H1 (cell line): Measurements from ENCODE around the gene ZFAND3. TPM values are rescaled to one million over a fixed set of nuclear protein-coding genes. Genes with fewer than 3 reads are reported as not detected.

Experiments
- CTCF ChIA-PET: fragments of 300-600 bp; sonication (Branson Sonifier 250); formaldehyde crosslinking; loops from one replicate; lab custom pipeline; 2021; ENCODE audit not compliant: partially characterized antibody; lab: Charles Lee
- POLR2A ChIA-PET: fragments of 300-600 bp; sonication (Branson Sonifier 250); formaldehyde crosslinking; loops from one replicate; lab custom pipeline; 2021; ENCODE audit warnings: inconsistent platforms; ENCODE audit not compliant: partially characterized antibody; lab: Charles Lee
- DNase-seq, 2 experiments: peaks; one replicate each; pipeline versions ENCODE4 v3.0.0 to v3.0.0-alpha.2; 2010 to 2022; ENCODE audit warnings: low spot score in 2 of 2, low read depth in 1 of 2, mixed read lengths in 1 of 2
- FAIRE-seq: peaks from 2 replicates; lab custom pipeline; 2011; peaks lifted over from hg19 to GRCh38; lab: Jason Lieb, UNC
- H2AFZ ChIP-seq: 2 replicates; pipeline ENCODE4 v1.8.1; 2012; ENCODE audit warnings: low read length, inconsistent platforms
- H2AK5ac ChIP-seq: 2 replicates; pipeline ENCODE4 v1.6.1; 2013; ENCODE audit warnings: low read depth, low read length
- H2BK120ac ChIP-seq: replicated peaks from 2 replicates; pipeline ENCODE3; 2013; ENCODE audit warnings: low read depth, low read length, inconsistent platforms
- H2BK12ac ChIP-seq: 2 replicates; pipeline ENCODE4 v1.6.1; 2013; ENCODE audit warnings: low read depth, low read length
- H2BK15ac ChIP-seq: 2 replicates; pipeline ENCODE4 v1.6.1; 2013; ENCODE audit warnings: low read length
- H2BK20ac ChIP-seq: 2 replicates; pipeline ENCODE4 v1.6.1; 2013; ENCODE audit warnings: low read length
- H2BK5ac ChIP-seq: 2 replicates; pipeline ENCODE4 v1.6.1; 2013; ENCODE audit warnings: low read depth, low read length
- H3K14ac ChIP-seq: 2 replicates; pipeline ENCODE4 v1.6.1; 2013; ENCODE audit warnings: inconsistent platforms; ENCODE audit not compliant: insufficient read length
- H3K18ac ChIP-seq: 2 replicates; pipeline ENCODE4 v1.6.1; 2013; ENCODE audit warnings: low read length; ENCODE audit errors: extremely low read depth
- H3K23ac ChIP-seq: 2 replicates; pipeline ENCODE4 v1.6.1; 2013; ENCODE audit warnings: inconsistent platforms; ENCODE audit not compliant: insufficient read length
- H3K23me2 ChIP-seq: 2 replicates; pipeline ENCODE4 v1.6.1; 2013; ENCODE audit warnings: low read depth, low read length
- H3K27ac ChIP-seq: 2 replicates; pipeline ENCODE4 v1.6.1; 2011; ENCODE audit warnings: low read depth, low read length, inconsistent platforms
- H3K27me3 ChIP-seq, 4 experiments: replicated peaks in 1 of 4; 1 replicate in 1 of 4; 2 replicates in 3 of 4; pipeline versions ENCODE4 v1.6.1 to v1.8.1; 2011 to 2013; ENCODE audit warnings: low read length in 3 of 4, mild to moderate bottlenecking in 3 of 4, inconsistent platforms in 2 of 4, mixed read lengths in 2 of 4, moderate library complexity in 1 of 4; ENCODE audit not compliant: control insufficient read depth in 3 of 4, insufficient read depth in 3 of 4; ENCODE audit errors: extremely low read depth in 1 of 4
- H3K36me3 ChIP-seq, 4 experiments: 2 replicates each; pipeline versions ENCODE4 v1.6.1 to v1.8.1; 2011 to 2013; ENCODE audit warnings: mild to moderate bottlenecking in 4 of 4, low read length in 3 of 4, moderate library complexity in 2 of 4, control low read depth in 1 of 4, inconsistent platforms in 1 of 4; ENCODE audit not compliant: insufficient read depth in 4 of 4, control insufficient read depth in 2 of 4
- H3K4ac ChIP-seq: replicated peaks from 2 replicates; pipeline ENCODE3; 2013; ENCODE audit warnings: low read length, low read depth, mixed read lengths, inconsistent platforms; ENCODE audit not compliant: insufficient read length
- H3K4me1 ChIP-seq, 4 experiments: replicated peaks in 1 of 4; 1 replicate in 1 of 4; 2 replicates in 3 of 4; pipeline versions ENCODE4 v1.6.1 to v1.8.1; 2011 to 2013; ENCODE audit warnings: low read length in 3 of 4, inconsistent platforms in 2 of 4, mixed read lengths in 1 of 4; ENCODE audit not compliant: insufficient read depth in 4 of 4, control insufficient read depth in 3 of 4
- H3K4me2 ChIP-seq, 2 experiments: 2 replicates each; pipeline versions ENCODE4 v1.6.1 to v1.8.1; 2011 to 2013; ENCODE audit warnings: low read depth in 2 of 2, low read length in 2 of 2, control low read depth in 1 of 2, inconsistent platforms in 1 of 2, mild to moderate bottlenecking in 1 of 2; ENCODE audit not compliant: insufficient read depth in 1 of 2
- H3K4me3 ChIP-seq, 4 experiments: fragments of 200-600, 300-600 bp in 1 of 4; sonication (generic), shearing (Covaris generic), sonication (Bioruptor Twin) in 1 of 4; 2 replicates each; pipeline versions ENCODE4 v1.5.1 to v1.8.1; 2011 to 2016; ENCODE audit warnings: low read length in 4 of 4, low read depth in 3 of 4, control low read depth in 2 of 4, inconsistent platforms in 2 of 4, mild to moderate bottlenecking in 2 of 4, mixed read lengths in 1 of 4, moderate library complexity in 1 of 4; ENCODE audit not compliant: insufficient read depth in 2 of 4; ENCODE audit errors: extremely low read depth in 1 of 4
- H3K56ac ChIP-seq: replicated peaks from 2 replicates; pipeline ENCODE3; 2013; ENCODE audit warnings: low read depth, mild to moderate bottlenecking, mixed read lengths, low read length, inconsistent platforms; ENCODE audit not compliant: insufficient read length
- H3K79me1 ChIP-seq: 2 replicates; pipeline ENCODE4 v1.6.1; 2013; ENCODE audit warnings: low read depth, low read length, control low read depth
- H3K79me2 ChIP-seq, 2 experiments: 2 replicates each; pipeline versions ENCODE4 v1.6.1 to v1.8.1; 2012 to 2013; ENCODE audit warnings: low read length in 2 of 2, mild to moderate bottlenecking in 2 of 2, inconsistent platforms in 1 of 2; ENCODE audit not compliant: insufficient read depth in 2 of 2, control insufficient read depth in 1 of 2
- H3K9ac ChIP-seq, 4 experiments: replicated peaks in 1 of 4; 1 replicate in 1 of 4; 2 replicates in 3 of 4; pipeline versions ENCODE4 v1.6.1 to v1.8.1; 2011 to 2013; ENCODE audit warnings: low read depth in 3 of 4, low read length in 3 of 4, control low read depth in 2 of 4, mild to moderate bottlenecking in 2 of 4, moderate library complexity in 2 of 4, inconsistent platforms in 1 of 4; ENCODE audit errors: extremely low read depth in 1 of 4
- H3K9me3 ChIP-seq, 2 experiments: 2 replicates each; pipeline versions ENCODE4 v1.6.1 to v1.8.1; 2012 to 2013; ENCODE audit warnings: mild to moderate bottlenecking in 2 of 2, moderate library complexity in 2 of 2, control low read depth in 1 of 2, inconsistent platforms in 1 of 2, low read depth in 1 of 2, low read length in 1 of 2, mixed read lengths in 1 of 2; ENCODE audit not compliant: insufficient read depth in 2 of 2
- H4K20me1 ChIP-seq, 2 experiments: replicated peaks in 1 of 2; 2 replicates each; pipeline versions ENCODE3 to v1.8.1; 2011 to 2013; ENCODE audit warnings: inconsistent platforms in 2 of 2, low read length in 2 of 2, mild to moderate bottlenecking in 1 of 2; ENCODE audit not compliant: insufficient read depth in 2 of 2, control insufficient read depth in 1 of 2
- H4K5ac ChIP-seq: 2 replicates; pipeline ENCODE4 v1.6.1; 2013; ENCODE audit warnings: low read length, low read depth, mixed read lengths, inconsistent platforms; ENCODE audit not compliant: insufficient read length
- H4K8ac ChIP-seq: 2 replicates; pipeline ENCODE4 v1.8.0; 2013; ENCODE audit warnings: mild to moderate bottlenecking, moderate library complexity, low read length, inconsistent platforms; ENCODE audit not compliant: insufficient read depth; ENCODE audit errors: extremely low read depth
- H4K91ac ChIP-seq: replicated peaks from 2 replicates; pipeline ENCODE3; 2013; ENCODE audit warnings: low read length, mixed read lengths, inconsistent platforms; ENCODE audit not compliant: insufficient read length
- BCL11A ChIP-seq, 2 experiments: IDR thresholded peaks; one replicate each; pipeline ENCODE4 v1.6.1; 2011; ENCODE audit warnings: low read depth in 2 of 2, low read length in 2 of 2, mild to moderate bottlenecking in 2 of 2
- CBX5 ChIP-seq: fragments of 300-800, 300-1000 bp; sonication (generic); IDR thresholded peaks from 2 replicates; pipeline ENCODE4 v1.7.1; 2016; ENCODE audit warnings: antibody characterized with exemption, low read length, low read depth
- CBX8 ChIP-seq: fragments of 300-800, 300-1000 bp; sonication (generic); IDR thresholded peaks from 2 replicates; pipeline ENCODE4 v1.7.1; 2016; ENCODE audit warnings: low read depth, low read length, borderline replicate concordance
- CEBPB ChIP-seq: IDR thresholded peaks from 2 replicates; pipeline ENCODE4 v1.6.1; 2012; ENCODE audit warnings: low read depth, low read length
- GABPA ChIP-seq: IDR thresholded peaks from 2 replicates; pipeline ENCODE4 v1.6.1; 2011; ENCODE audit warnings: mild to moderate bottlenecking, low read length, moderate library complexity, borderline replicate concordance; ENCODE audit not compliant: insufficient read depth
- GTF2F1 ChIP-seq: IDR thresholded peaks from 2 replicates; pipeline ENCODE4 v1.6.1; 2012; ENCODE audit warnings: low read depth, low read length, improper control_type of control experiment, borderline replicate concordance
- JUN ChIP-seq: IDR thresholded peaks from 2 replicates; pipeline ENCODE4 v1.6.1; 2011; ENCODE audit warnings: low read depth, mild to moderate bottlenecking, improper control_type of control experiment, low read length
- JUND ChIP-seq: IDR thresholded peaks from 2 replicates; pipeline ENCODE4 v1.6.1; 2011; ENCODE audit warnings: mild to moderate bottlenecking, improper control_type of control experiment, low read length
- KDM1A ChIP-seq: fragments of 200-600, 300-600 bp; sonication (generic); IDR thresholded peaks from 2 replicates; pipeline ENCODE4 v1.7.1; 2016; ENCODE audit warnings: mild to moderate bottlenecking, low read length, borderline replicate concordance
- POLR2A ChIP-seq, 2 experiments: IDR thresholded peaks; 1 replicate in 1 of 2; 2 replicates in 1 of 2; pipeline ENCODE4 v1.6.1; 2011; ENCODE audit warnings: low read depth in 2 of 2, low read length in 2 of 2, mild to moderate bottlenecking in 2 of 2; ENCODE audit errors: control extremely low read depth in 1 of 2
- POU5F1 ChIP-seq: IDR thresholded peaks from 2 replicates; pipeline ENCODE4 v1.6.1; 2011; ENCODE audit warnings: low read depth, mild to moderate bottlenecking, low read length, moderate library complexity
- WGBS, 2 experiments: shearing (Covaris generic) in 1 of 2; methylation state at CpG; one replicate each; pipeline versions ENCODE4 v1.1.6 to v1.1.7; 2013 to 2015; ENCODE audit warnings: low lambda C conversion rate in 2 of 2, mixed read lengths in 2 of 2, inconsistent platforms in 1 of 2, low coverage in 1 of 2, missing lambda C conversion rate in 1 of 2; ENCODE audit not compliant: insufficient replicate concordance in 2 of 2, insufficient coverage in 1 of 2, insufficient read length in 1 of 2; ENCODE audit errors: extremely low coverage in 1 of 2, missing lambda C conversion rate in 1 of 2; 5-methylcytosine and 5-hydroxymethylcytosine counted together
- polyA plus RNA-seq, 7 experiments: library from polyadenylated mRNA; depleted of rRNA in 3 of 7; stranded (reverse) in 5 of 7; unstranded in 2 of 7; fragments of >200 nt in 5 of 7; fragments of 200-250 nt in 2 of 7; gene quantifications; 1 replicate in 5 of 7; 2 replicates in 1 of 7; 4 replicates in 1 of 7; pipeline versions ENCODE4 v1.2.1 to v1.2.3, GENCODE V29; 2011 to 2013; ENCODE audit warnings: missing spikeins in 2 of 7, mixed read lengths in 2 of 7
- total RNA-seq: library from RNA; stranded (reverse); fragmentation: NEBNext Ultra II Directional; extraction: Animal tissue kit (Norgen Biotek cat#: 25700); gene quantifications from 2 replicates; pipeline ENCODE4 v1.2.1, GENCODE V29; 2021

ZFAND3 gene
- total and polyA plus RNA-seq, 2 of the 8 experiments (the other 6 are each of a cell fraction or from before 2014, with no cell fraction given) = 13.0 to 51.3 TPM

- DNase-seq (no peak), FAIRE-seq (no peak)
- Histone ChIP-seq H3K14ac (no peak overlapping the region), H3K27ac (no peak overlapping the region), H3K23ac (no peak overlapping the region), H3K27me3 (no peaks in the 10 kb centered on the region), H2BK12ac (no peak overlapping the region), H2BK120ac (no peak overlapping the region), H2BK5ac (no peak overlapping the region; the same call in 1 of the 2 replicates), H4K5ac (no peak overlapping the region), H3K4me1 (peaks cover 0 to 12% (median 3%) of the 10 kb centered on the region in 4 experiments; a peak in 3 of 7 replicates), H3K4me2 (no peak overlapping the region), H3K56ac (no peak overlapping the region), H3K18ac (no peak overlapping the region), H2AK5ac (no peak overlapping the region), H2BK20ac (no peak overlapping the region), H3K79me1 (no peaks in the 10 kb centered on the region), H3K23me2 (no peaks in the 10 kb centered on the region), H3K36me3 (no peaks in the 10 kb centered on the region; a peak in 1 of 8 replicates), H3K9me3 (no peaks in the 10 kb centered on the region), H4K8ac (no peak overlapping the region), H2AFZ (no peak overlapping the region), H2BK15ac (no peak overlapping the region), H3K79me2 (no peaks in the 10 kb centered on the region), H3K4ac (no peak overlapping the region), H3K9ac (no peak overlapping the region), H4K20me1 (no peaks in the 10 kb centered on the region), H4K91ac (no peak overlapping the region), H3K4me3 (no peak overlapping the region)
- 95% methylated on average over 6 of the region's 6 CpGs; no CpG with 5 or more reads in 1 of the 2 experiments for WGBS, 2 experiments
- TF ChIP-seq KDM1A = no peak
- TF ChIP-seq CBX5 = no peak
- TF ChIP-seq JUND = no peak
- no peak for TF ChIP-seq CEBPB
- no peak for TF ChIP-seq GABPA
- TF ChIP-seq POU5F1 = no peak
- TF ChIP-seq CBX8 = no peak
- TF ChIP-seq POLR2A (IDR thresholded peaks at IDR 0.05; ENCODE audit: control extremely low read depth in 1 of 2, low read depth in 2 of 2, low read length in 2 of 2) = no peak
- no peak for TF ChIP-seq GTF2F1
- no peak for TF ChIP-seq JUN
- TF ChIP-seq BCL11A (IDR thresholded peaks at IDR 0.05; ENCODE audit: low read depth in 2 of 2, low read length in 2 of 2) = no peak
- POLR2A ChIA-PET = interaction anchor here (0.7 kb wide), 1 partner anchor 7 kb away, joined by 3 read pairs; no protein-coding TSS in a partner anchor
- CTCF ChIA-PET = interaction anchor here (0.9 to 1.2 kb wide), 2 partner anchors 14 to 23 kb away, joined by 3 read pairs; no protein-coding TSS in a partner anchor
Measured at GRCh38 chr6:38164131-38164481, 344.6 kb downstream of the ZFAND3 start.
